Gastrocnemius medialis (tissue), 4 donors: ENCODE data around the gene NMBR. TPM values are rescaled to one million over a fixed set of nuclear protein-coding genes. Genes with fewer than 3 reads are reported as not detected.
"Not testable (repeated sequence)": the region's sequence is repeated elsewhere in the genome, so short reads cannot be mapped to it uniquely, and the experiment has no call there.

Source experiments
- ATAC-seq, 2 donors: fragments of 150-250 bp; one replicate each; pipeline ENCODE4 v1.9.1; 2016
- DNase-seq, 2 donors: peaks; one replicate each; pipeline ENCODE4 v3.0.0-alpha.2; 2019
- H3K27ac ChIP-seq, 4 donors: fragments of 200-600 bp; sonication (generic); 1 replicate in 1 of 4; 2 replicates in 3 of 4; pipeline ENCODE4 v1.5.1; 2016 to 2018; ENCODE audit warnings: mild to moderate bottlenecking in 2 of 4, moderate library complexity in 1 of 4
- H3K27me3 ChIP-seq, 3 donors: fragments of 200-600 bp; sonication (generic) in 2 of 3; 1 replicate in 1 of 3; 2 replicates in 2 of 3; pipeline versions ENCODE4 v1.5.1 to v1.6.0; 2016 to 2019; ENCODE audit warnings: mild to moderate bottlenecking in 1 of 3, moderate library complexity in 1 of 3
- H3K36me3 ChIP-seq, 2 donors: fragments of 200-600 bp; sonication (generic) in 1 of 2; one replicate each; pipeline ENCODE4 v1.5.1; 2017 to 2018
- H3K4me1 ChIP-seq, 2 donors: fragments of 200-600 bp; sonication (generic) in 1 of 2; one replicate each; pipeline ENCODE4 v1.5.1; 2016 to 2017; ENCODE audit warnings: mild to moderate bottlenecking in 2 of 2
- H3K4me3 ChIP-seq, 4 donors: fragments of 200-600 bp; sonication (generic) in 3 of 4; 1 replicate in 1 of 4; 2 replicates in 3 of 4; pipeline ENCODE4 v1.5.1; 2016 to 2019; ENCODE audit warnings: mild to moderate bottlenecking in 2 of 4
- H3K9me3 ChIP-seq, 3 donors: fragments of 200-600 bp; sonication (generic) in 2 of 3; 1 replicate in 1 of 3; 2 replicates in 2 of 3; pipeline ENCODE4 v1.5.1; 2016 to 2019
- CTCF ChIP-seq, 5 experiments: fragments of 450-650 bp in 3 of 5; fragments of 200-600 bp in 2 of 5; sonication (generic) in 2 of 5; IDR thresholded peaks in 4 of 5; conservative IDR thresholded peaks in 1 of 5; 1 replicate in 4 of 5; 2 replicates in 1 of 5; pipeline ENCODE4 v1.5.1; 2016 to 2019; ENCODE audit warnings: antibody characterized with exemption in 5 of 5, mild to moderate bottlenecking in 3 of 5, moderate library complexity in 3 of 5
- POLR2A ChIP-seq, 2 donors: fragments of 450-650 bp; IDR thresholded peaks; one replicate each; pipeline ENCODE4 v1.6.1; 2017; ENCODE audit warnings: antibody characterized with exemption in 2 of 2, mild to moderate bottlenecking in 2 of 2, moderate library complexity in 2 of 2
- in situ Hi-C, 4 donors: fragments of 200-750 bp; cut with MboI; loops; one replicate each; pipeline versions ENCODE4 v1.15.0 to v1.8.0; 2017; ENCODE audit warnings: low sequenced_read_pairs in 4 of 4
- intact Hi-C: fragments of 100-400 bp; cut with DNase I; formaldehyde crosslinking; loops from one replicate; pipeline ENCODE4 v1.15.1; 2023; ENCODE audit warnings: low total_unique reads
- total RNA-seq, 4 donors: library from RNA; depleted of rRNA; stranded (reverse); fragments of >200 nt; gene quantifications; one replicate each; pipeline versions ENCODE4 v1.1.0 to v1.2.3, GENCODE V29; 2016

Gene NMBR
- total RNA-seq, 4 donors from 2014 or later: 0.23 TPM; not detected in 3

GRCh38 chr6:142112451-142113061, 34.4 kb downstream of the NMBR start:
- in situ Hi-C loops: no loop called here
- ATAC-seq: no peak
- Histone ChIP-seq H3K36me3 (no peaks in the 10 kb centered on the region), H3K4me3 (no peak overlapping the region), H3K4me1 (no peaks in the 10 kb centered on the region), H3K9me3 (no peaks in the 10 kb centered on the region), H3K27ac (no peak overlapping the region), H3K27me3 (no peaks in the 10 kb centered on the region)
- TF ChIP-seq CTCF (IDR thresholded peaks at IDR 0.05 in 4 of 5, conservative IDR thresholded peaks at IDR 0.05 in 1 of 5) (peak in 4 of 5 experiments; percentile 27 to 68 (median 36)), POLR2A (IDR thresholded peaks at IDR 0.05) (no peak)
- intact Hi-C loops: no loop called here
- DNase-seq: peak; percentile 2 to 14

- H3K27me3 ChIP-seq, H3K4me1 ChIP-seq, DNase-seq, H3K36me3 ChIP-seq, in situ Hi-C loops, intact Hi-C loops, H3K9me3 ChIP-seq, ATAC-seq, H3K27ac ChIP-seq, H3K4me3 ChIP-seq: not testable (repeated sequence)
Observed at GRCh38 chr6:142110820-142111219, 36.1 kb downstream of the NMBR start.

- in situ Hi-C loops: not testable (repeated sequence)
Observed at GRCh38 chr6:142104820-142105219, 42.1 kb downstream of the NMBR start.

GRCh38 chr6:142088858-142089216, 58.1 kb downstream of the NMBR start:
- TF ChIP-seq CTCF (IDR thresholded peaks at IDR 0.05 in 4 of 5, conservative IDR thresholded peaks at IDR 0.05 in 1 of 5) (no peak), POLR2A (IDR thresholded peaks at IDR 0.05) (no peak)
- H3K27ac ChIP-seq: no peak overlapping the region
- intact Hi-C loops: no loop called here
- no peaks in the 10 kb centered on the region for H3K4me1 ChIP-seq
- no peaks in the 10 kb centered on the region for H3K36me3 ChIP-seq
- peaks cover 6 to 17% (median 17%) of the 10 kb centered on the region in 3 donors for H3K27me3 ChIP-seq
- no peak overlapping the region for H3K4me3 ChIP-seq
- no peak for DNase-seq
- no peak for ATAC-seq
- H3K9me3 ChIP-seq: no peaks in the 10 kb centered on the region
- in situ Hi-C loops: no loop called here

More at GRCh38 chr6:142104820-142105219, 42.1 kb downstream of the NMBR start:
- ATAC-seq, DNase-seq, H3K36me3 ChIP-seq, H3K9me3 ChIP-seq, H3K4me1 ChIP-seq, H3K27me3 ChIP-seq, intact Hi-C loops, H3K27ac ChIP-seq, H3K4me3 ChIP-seq: not testable (repeated sequence)

- intact Hi-C loops (no loop called here), in situ Hi-C loops (no loop called here)
- H3K36me3 ChIP-seq: no peaks in the 10 kb centered on the region
- TF ChIP-seq CTCF (IDR thresholded peaks at IDR 0.05 in 4 of 5, conservative IDR thresholded peaks at IDR 0.05 in 1 of 5) (no peak), POLR2A (IDR thresholded peaks at IDR 0.05) (no peak)
- H3K4me3 ChIP-seq: peak overlapping the region in 1 of 4 donors; percentile 5
- peaks cover 6 to 17% (median 17%) of the 10 kb centered on the region in 3 donors for H3K27me3 ChIP-seq
- ATAC-seq: no peak
- no peak overlapping the region for H3K27ac ChIP-seq
- no peaks in the 10 kb centered on the region for H3K4me1 ChIP-seq
- H3K9me3 ChIP-seq: no peaks in the 10 kb centered on the region
- no peak for DNase-seq
Observed at GRCh38 chr6:142087950-142088857, 58.7 kb downstream of the NMBR start.
